Activated CD4-positive, CD25-positive, alpha-beta regulatory T cell treated with anti-CD3 and anti-CD28 coated beads, Interleukin-2, amount 50 U/mL, for 16 hours (primary cell): ENCODE results near the gene MYO5A.
"Not testable (repeated sequence)": the region's sequence is repeated elsewhere in the genome, so short reads cannot be mapped to it uniquely, and the experiment has no call there.

Experiments used
- DNase-seq: peaks from one replicate; pipeline ENCODE4 v3.0.0-alpha.2; 2020; ENCODE audit warnings: low read depth, low spot score

Gene MYO5A

GRCh38 chr15:52540374-52541012 is 11.8 kb upstream of the MYO5A start:
- DNase-seq, result no peak

DNA sequence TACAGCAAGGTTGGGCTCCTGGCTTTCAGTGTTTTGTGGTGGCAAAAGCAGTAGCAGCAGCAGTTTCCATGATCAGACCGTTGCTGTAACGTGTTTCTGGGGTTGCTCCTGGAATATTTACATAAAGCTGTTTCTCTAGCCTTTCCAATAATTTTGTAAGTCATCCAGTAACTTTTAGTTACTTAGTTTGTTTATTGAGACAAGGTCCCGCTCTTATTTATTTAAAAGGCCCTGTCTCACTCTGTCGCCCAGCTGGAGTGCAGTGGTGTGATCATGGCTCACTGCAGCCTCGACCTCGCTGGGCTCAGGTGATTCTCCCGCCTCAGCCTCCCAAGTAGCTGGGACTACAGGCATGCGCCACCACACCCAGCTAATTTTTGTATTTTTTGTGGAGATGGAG is 8.8 kb upstream of the MYO5A start:
- DNase-seq, result no peak

GRCh38 chr15:52532427-52532826 is 3.7 kb upstream of the MYO5A start:
- no peak for DNase-seq

- no peak for DNase-seq
These were observed 1.3 kb upstream of the MYO5A start for GRCh38 chr15:52529940-52530339.

GRCh38 chr15:52529341-52529924 is 753 bp upstream of the MYO5A start:
- no peak for DNase-seq

DNA sequence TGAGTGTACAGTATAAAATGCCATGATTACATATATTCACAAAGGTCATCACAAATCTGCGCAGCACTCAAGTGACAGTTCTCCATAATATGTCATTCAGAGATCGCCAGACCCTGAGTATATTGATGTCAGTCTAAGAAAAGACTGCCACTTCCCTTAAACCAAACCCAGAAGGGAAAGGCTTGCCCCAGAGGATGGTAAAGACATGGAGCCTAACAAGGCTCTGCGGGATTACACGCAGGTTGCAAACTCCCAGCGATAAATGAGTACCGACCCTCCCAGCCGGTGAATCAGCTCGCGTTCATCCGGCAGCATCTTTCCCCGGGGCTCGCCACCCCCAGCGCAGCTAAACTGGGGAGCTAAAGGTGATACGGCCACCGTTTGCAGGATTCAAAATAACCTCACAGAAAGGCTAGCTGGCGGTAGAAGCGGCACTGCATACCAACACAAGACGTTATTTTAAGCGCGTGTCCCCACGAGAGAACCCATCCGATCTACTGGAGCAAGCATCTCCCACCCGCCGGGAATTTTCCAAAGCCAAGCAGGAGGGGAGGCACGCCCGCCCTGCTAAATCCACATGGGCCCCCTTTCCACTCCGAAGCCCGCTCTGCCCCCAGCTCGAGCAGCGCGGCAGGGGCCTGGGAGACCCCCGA is 643 bp downstream of the MYO5A start:
- peak; percentile 19 for DNase-seq

DNA sequence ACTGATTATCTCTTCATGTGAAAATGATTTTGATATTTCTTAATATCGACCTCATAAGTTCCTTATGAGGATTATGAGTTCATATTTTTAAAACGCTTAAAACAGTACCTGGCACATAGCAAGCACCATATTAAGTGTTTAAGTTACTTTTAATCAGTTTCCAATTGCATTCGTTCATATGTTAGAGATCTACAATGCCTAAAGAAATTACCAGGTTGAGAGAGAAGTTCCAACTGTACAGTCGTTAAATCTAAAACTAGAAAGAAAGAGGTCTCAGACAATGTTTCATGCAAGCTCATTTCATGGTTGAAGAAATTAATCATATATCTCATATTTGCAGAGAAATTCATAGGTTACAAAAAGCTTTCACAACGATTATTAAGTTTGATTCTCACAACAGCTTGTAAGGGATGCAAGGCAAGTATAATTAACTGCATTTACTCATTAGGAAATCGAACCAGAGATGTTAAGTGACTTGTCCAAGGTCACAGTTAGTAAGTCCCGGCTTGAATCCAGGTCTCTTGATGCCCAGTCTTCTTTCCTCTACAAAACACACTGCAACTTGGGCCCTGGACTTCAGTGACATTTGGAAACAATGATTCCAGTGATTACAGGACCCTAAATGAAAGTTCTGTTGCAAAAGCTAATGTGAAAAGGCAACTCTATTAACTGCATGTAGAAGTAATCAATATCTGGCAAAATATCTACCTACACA is 1.3 kb downstream of the MYO5A start:
- no peak for DNase-seq

- no peak for DNase-seq
These were observed 4.2 kb downstream of the MYO5A start for GRCh38 chr15:52524223-52525136.

DNA sequence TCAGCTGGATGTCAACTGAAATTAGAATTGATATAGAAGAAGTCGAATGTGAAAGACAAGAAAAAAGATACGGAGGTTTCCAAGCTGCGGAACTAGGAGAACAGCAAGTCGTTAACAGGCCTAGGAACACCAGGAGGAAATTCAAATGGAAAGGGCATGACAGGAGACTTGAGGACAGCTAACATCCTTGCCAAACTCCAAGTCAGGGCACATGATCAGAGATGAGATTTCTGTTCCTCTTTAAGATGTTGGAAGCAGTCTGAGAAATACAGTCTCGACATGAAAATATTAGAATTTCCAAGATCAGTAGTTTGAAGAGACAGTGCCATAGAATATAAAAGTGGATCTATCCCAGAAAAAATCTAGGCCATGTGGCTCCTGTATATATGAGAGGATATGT is 5.0 kb downstream of the MYO5A start:
- no peak for DNase-seq

GRCh38 chr15:52523192-52523591 is 5.5 kb downstream of the MYO5A start:
- DNase-seq, result no peak

- no peak for DNase-seq
These were observed 7.0 kb downstream of the MYO5A start for GRCh38 chr15:52521682-52522081.

DNA sequence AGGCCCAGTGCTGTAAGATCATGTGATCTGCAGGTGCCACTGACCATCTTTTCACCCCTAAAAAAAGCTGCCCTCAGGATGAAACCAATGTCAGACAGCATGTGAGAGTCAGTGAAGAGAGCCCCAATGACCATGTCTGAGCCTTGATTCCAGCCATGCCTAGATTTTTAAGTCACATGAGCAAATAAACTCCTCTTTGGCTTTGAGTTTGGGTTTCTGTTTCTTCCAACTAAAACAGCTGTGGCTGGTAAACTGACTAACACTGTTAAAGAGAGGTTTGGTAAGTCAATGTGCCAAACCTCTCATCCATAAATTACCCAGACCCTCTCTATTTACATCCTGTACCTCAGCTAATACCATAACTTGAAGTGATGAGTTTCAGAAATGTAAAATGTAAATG is 8.3 kb downstream of the MYO5A start:
- DNase-seq, result no peak

DNA sequence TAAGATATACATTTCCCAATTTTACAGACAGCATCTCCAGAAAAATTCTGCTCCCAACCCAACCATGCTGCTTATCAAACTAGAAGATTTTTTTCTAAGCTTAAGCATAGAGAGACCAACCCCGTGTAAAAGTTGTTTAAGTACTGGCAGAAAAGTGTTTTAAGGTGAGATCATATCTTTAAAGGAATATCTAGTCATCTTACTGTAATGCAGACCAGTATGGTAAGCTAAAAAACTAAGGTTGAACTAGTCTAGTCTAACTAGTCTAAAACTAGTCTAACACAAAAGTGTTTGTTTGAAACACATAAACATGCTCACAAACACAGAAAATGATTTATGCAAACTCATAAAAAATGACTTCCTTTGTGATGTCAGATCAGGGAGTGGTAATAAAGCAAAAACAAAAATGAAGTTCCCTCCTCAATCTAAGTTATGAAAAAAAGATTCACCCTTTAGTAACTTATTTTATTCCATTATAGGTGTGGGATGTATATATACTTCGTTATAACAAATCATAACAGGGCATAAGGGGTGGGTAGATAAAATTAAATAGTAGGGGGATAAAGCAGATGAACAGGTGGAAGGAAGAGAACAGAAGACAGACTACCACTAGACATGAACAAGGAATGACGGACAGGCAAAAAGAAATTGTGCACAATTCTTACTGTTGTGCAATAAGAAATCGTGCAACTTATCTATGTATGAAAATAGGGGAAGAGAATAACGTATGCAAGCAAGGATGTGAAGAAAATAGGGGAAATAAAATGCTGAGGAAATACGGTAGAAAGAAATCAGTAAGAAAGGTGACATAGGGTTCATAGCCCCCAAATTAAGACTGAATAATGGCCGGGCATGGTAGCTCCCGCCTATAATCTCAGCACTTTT is 10.0 kb downstream of the MYO5A start:
- no peak for DNase-seq

GRCh38 chr15:52517014-52517413 is 11.7 kb downstream of the MYO5A start:
- no peak for DNase-seq

DNA sequence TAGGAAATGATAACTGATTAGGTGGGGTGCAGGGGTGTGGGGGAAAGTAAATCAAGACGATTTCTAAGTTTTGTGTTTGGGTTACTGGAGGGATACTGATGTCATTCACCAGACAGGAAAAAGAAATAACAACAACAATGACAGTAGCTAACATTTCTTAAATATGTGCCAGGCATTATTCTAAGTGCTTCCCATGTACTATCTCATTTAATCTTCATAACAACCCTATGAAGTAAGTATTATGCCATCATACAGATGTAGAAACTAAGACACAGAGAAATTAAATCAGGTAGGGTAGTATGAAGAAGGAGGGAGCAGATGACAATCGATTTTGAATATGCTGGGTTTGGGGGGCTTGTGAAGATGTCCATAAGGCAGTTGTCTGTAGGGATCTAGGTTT is 13.3 kb downstream of the MYO5A start:
- no peak for DNase-seq

DNA sequence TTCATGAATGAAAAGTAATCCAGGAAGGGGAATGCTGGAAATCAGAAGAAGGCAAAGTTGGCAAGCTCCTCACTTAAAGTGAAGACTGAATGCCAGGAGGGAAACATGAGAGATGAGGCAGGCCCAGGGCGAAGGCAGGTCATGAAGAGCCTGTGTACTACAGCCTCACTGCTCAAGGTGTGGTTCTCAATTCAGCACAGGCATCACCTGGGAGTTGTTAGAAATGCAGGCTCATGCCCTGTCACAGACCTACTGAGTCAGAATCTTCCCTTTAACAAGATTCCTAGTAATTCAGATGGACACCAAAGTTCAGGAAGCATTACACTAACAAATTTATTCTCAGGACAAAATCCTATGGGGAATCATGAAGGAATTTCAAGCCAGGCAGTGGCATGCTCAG is 14.2 kb downstream of the MYO5A start:
- no peak for DNase-seq

- DNase-seq, result not testable (repeated sequence)
These were observed 15.8 kb downstream of the MYO5A start for GRCh38 chr15:52512869-52513268.

DNA sequence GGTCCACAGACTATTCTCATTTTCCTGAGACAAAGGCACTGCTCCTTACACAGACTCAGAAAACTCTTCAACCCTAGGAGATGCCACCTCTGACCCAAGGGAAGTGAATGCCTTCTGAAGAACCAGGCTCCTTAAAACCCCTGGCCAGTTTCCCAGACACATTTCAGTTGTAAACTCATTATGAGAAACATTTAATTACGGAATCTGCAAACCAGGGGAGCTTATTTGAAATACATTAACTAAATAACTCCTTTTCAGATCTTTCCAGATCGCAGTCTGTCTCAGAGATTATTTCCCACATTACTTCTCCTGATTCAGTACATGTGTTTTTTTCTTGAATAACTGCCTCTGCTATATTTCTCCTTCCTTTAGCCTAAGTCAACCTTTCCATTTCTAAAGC is 17.6 kb downstream of the MYO5A start:
- no peak for DNase-seq

GRCh38 chr15:52509500-52510245 is 19.0 kb downstream of the MYO5A start:
- DNase-seq, result no peak

DNA sequence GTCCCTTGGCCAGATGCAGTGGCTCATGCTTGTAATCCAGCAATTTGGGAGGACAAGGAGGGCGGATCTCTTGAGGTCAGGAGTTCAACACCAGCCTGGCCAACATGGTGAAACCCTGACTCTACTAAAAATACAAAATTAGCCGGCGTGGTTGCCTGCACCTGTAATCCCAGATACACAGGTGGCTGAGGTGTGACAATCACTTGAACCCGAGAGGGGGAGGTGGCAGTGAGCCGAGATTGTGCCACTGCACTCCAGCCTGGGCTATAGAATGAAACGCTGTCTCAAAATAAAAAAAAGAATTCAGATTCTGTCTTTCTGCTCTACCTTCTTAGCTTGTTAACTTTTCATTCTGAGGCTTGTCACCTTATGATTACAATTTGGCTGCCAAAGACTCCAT is 22.1 kb downstream of the MYO5A start:
- DNase-seq, result no peak
